ENCODE results near the gene FAM13A.
"Not testable (repeated sequence)": the region's sequence is repeated elsewhere in the genome, so short reads cannot be mapped to it uniquely, and the experiment has no call there.

FAM13A gene

GRCh38 chr4:88908521-88908920 is 148.5 kb downstream of the FAM13A start:
- FAIRE-seq (no peak), DNase-seq (ENCODE audit: insufficient read length, low spot score) (no peak)
- TF ChIP-seq POLR2A (IDR thresholded peaks at IDR 0.05; ENCODE audit: low read depth, low read length) (no peak), PAX5 (IDR thresholded peaks at IDR 0.05; ENCODE audit: insufficient read depth, low read length, severe bottlenecking) (no peak), POU2F2 (IDR thresholded peaks at IDR 0.05; ENCODE audit: low read depth, low read length) (no peak), SPI1 (IDR thresholded peaks at IDR 0.05; ENCODE audit: low read depth, low read length) (no peak), TAF1 (IDR thresholded peaks at IDR 0.05; ENCODE audit: low read depth, low read length) (no peak), POLR2AphosphoS5 (IDR thresholded peaks at IDR 0.05; ENCODE audit: low read depth, low read length) (no peak)

- DNase-seq (ENCODE audit: insufficient read length, low spot score): no peak
- FAIRE-seq: no peak
- TF ChIP-seq POLR2A (IDR thresholded peaks at IDR 0.05; ENCODE audit: low read depth, low read length): no peak
- no peak for TF ChIP-seq POU2F2 (IDR thresholded peaks at IDR 0.05; ENCODE audit: low read depth, low read length)
- TF ChIP-seq TAF1 (IDR thresholded peaks at IDR 0.05; ENCODE audit: low read depth, low read length): no peak
- no peak for TF ChIP-seq PAX5 (IDR thresholded peaks at IDR 0.05; ENCODE audit: insufficient read depth, low read length, severe bottlenecking)
- TF ChIP-seq POLR2AphosphoS5 (IDR thresholded peaks at IDR 0.05; ENCODE audit: low read depth, low read length): no peak
- no peak for TF ChIP-seq SPI1 (IDR thresholded peaks at IDR 0.05; ENCODE audit: low read depth, low read length)
These were observed 149.0 kb downstream of the FAM13A start for GRCh38 chr4:88908003-88908402.

GRCh38 chr4:88907478-88907877 is 149.5 kb downstream of the FAM13A start:
- TF ChIP-seq POLR2AphosphoS5 (IDR thresholded peaks at IDR 0.05; ENCODE audit: low read depth, low read length) (no peak), TAF1 (IDR thresholded peaks at IDR 0.05; ENCODE audit: low read depth, low read length) (no peak), POLR2A (IDR thresholded peaks at IDR 0.05; ENCODE audit: low read depth, low read length) (no peak), PAX5 (IDR thresholded peaks at IDR 0.05; ENCODE audit: insufficient read depth, low read length, severe bottlenecking) (no peak), SPI1 (IDR thresholded peaks at IDR 0.05; ENCODE audit: low read depth, low read length) (no peak), POU2F2 (IDR thresholded peaks at IDR 0.05; ENCODE audit: low read depth, low read length) (no peak)
- DNase-seq (ENCODE audit: insufficient read length, low spot score): no peak
- FAIRE-seq: no peak

- not testable (repeated sequence) for FAIRE-seq; DNase-seq (ENCODE audit: insufficient read length, low spot score)
These were observed 152.7 kb downstream of the FAM13A start for GRCh38 chr4:88904240-88904639.

GRCh38 chr4:88900432-88900831 is 156.6 kb downstream of the FAM13A start:
- no peak for TF ChIP-seq POLR2A (IDR thresholded peaks at IDR 0.05; ENCODE audit: low read depth, low read length)
- TF ChIP-seq POLR2AphosphoS5 (IDR thresholded peaks at IDR 0.05; ENCODE audit: low read depth, low read length): no peak
- TF ChIP-seq SPI1 (IDR thresholded peaks at IDR 0.05; ENCODE audit: low read depth, low read length): no peak
- no peak for TF ChIP-seq PAX5 (IDR thresholded peaks at IDR 0.05; ENCODE audit: insufficient read depth, low read length, severe bottlenecking)
- TF ChIP-seq TAF1 (IDR thresholded peaks at IDR 0.05; ENCODE audit: low read depth, low read length): no peak
- TF ChIP-seq POU2F2 (IDR thresholded peaks at IDR 0.05; ENCODE audit: low read depth, low read length): no peak
- no peak for DNase-seq (ENCODE audit: insufficient read length, low spot score)
- no peak for FAIRE-seq

- TF ChIP-seq POU2F2 (IDR thresholded peaks at IDR 0.05; ENCODE audit: low read depth, low read length): no peak
- no peak for TF ChIP-seq SPI1 (IDR thresholded peaks at IDR 0.05; ENCODE audit: low read depth, low read length)
- TF ChIP-seq TAF1 (IDR thresholded peaks at IDR 0.05; ENCODE audit: low read depth, low read length): no peak
- TF ChIP-seq POLR2AphosphoS5 (IDR thresholded peaks at IDR 0.05; ENCODE audit: low read depth, low read length): no peak
- no peak for TF ChIP-seq PAX5 (IDR thresholded peaks at IDR 0.05; ENCODE audit: insufficient read depth, low read length, severe bottlenecking)
- no peak for TF ChIP-seq POLR2A (IDR thresholded peaks at IDR 0.05; ENCODE audit: low read depth, low read length)
- no peak for FAIRE-seq
- no peak for DNase-seq (ENCODE audit: insufficient read length, low spot score)
These were observed 159.2 kb downstream of the FAM13A start for GRCh38 chr4:88897752-88898151.

- DNase-seq (ENCODE audit: insufficient read length, low spot score) (no peak), FAIRE-seq (no peak)
- no peak for TF ChIP-seq TAF1 (IDR thresholded peaks at IDR 0.05; ENCODE audit: low read depth, low read length)
- no peak for TF ChIP-seq SPI1 (IDR thresholded peaks at IDR 0.05; ENCODE audit: low read depth, low read length)
- TF ChIP-seq POU2F2 (IDR thresholded peaks at IDR 0.05; ENCODE audit: low read depth, low read length): no peak
- no peak for TF ChIP-seq PAX5 (IDR thresholded peaks at IDR 0.05; ENCODE audit: insufficient read depth, low read length, severe bottlenecking)
- no peak for TF ChIP-seq POLR2A (IDR thresholded peaks at IDR 0.05; ENCODE audit: low read depth, low read length)
- TF ChIP-seq POLR2AphosphoS5 (IDR thresholded peaks at IDR 0.05; ENCODE audit: low read depth, low read length): no peak
These were observed 159.8 kb downstream of the FAM13A start for GRCh38 chr4:88897180-88897579.

- DNase-seq (ENCODE audit: insufficient read length, low spot score) (no peak), FAIRE-seq (no peak)
- no peak for TF ChIP-seq POLR2A (IDR thresholded peaks at IDR 0.05; ENCODE audit: low read depth, low read length)
- no peak for TF ChIP-seq PAX5 (IDR thresholded peaks at IDR 0.05; ENCODE audit: insufficient read depth, low read length, severe bottlenecking)
- no peak for TF ChIP-seq POU2F2 (IDR thresholded peaks at IDR 0.05; ENCODE audit: low read depth, low read length)
- no peak for TF ChIP-seq POLR2AphosphoS5 (IDR thresholded peaks at IDR 0.05; ENCODE audit: low read depth, low read length)
These were observed 163.0 kb downstream of the FAM13A start for GRCh38 chr4:88893961-88894360.

- TF ChIP-seq SPI1 (IDR thresholded peaks at IDR 0.05; ENCODE audit: low read depth, low read length) (no peak), TAF1 (IDR thresholded peaks at IDR 0.05; ENCODE audit: low read depth, low read length) (no peak), PAX5 (IDR thresholded peaks at IDR 0.05; ENCODE audit: insufficient read depth, low read length, severe bottlenecking) (no peak), POU2F2 (IDR thresholded peaks at IDR 0.05; ENCODE audit: low read depth, low read length) (no peak), POLR2AphosphoS5 (IDR thresholded peaks at IDR 0.05; ENCODE audit: low read depth, low read length) (no peak), POLR2A (IDR thresholded peaks at IDR 0.05; ENCODE audit: low read depth, low read length) (no peak)
- DNase-seq (ENCODE audit: insufficient read length, low spot score) (no peak), FAIRE-seq (no peak)
These were observed 164.3 kb downstream of the FAM13A start for GRCh38 chr4:88892646-88893045.

- no peak for DNase-seq (ENCODE audit: insufficient read length, low spot score)
- TF ChIP-seq SPI1 (IDR thresholded peaks at IDR 0.05; ENCODE audit: low read depth, low read length) (no peak), PAX5 (IDR thresholded peaks at IDR 0.05; ENCODE audit: insufficient read depth, low read length, severe bottlenecking) (no peak), POU2F2 (IDR thresholded peaks at IDR 0.05; ENCODE audit: low read depth, low read length) (no peak), POLR2A (IDR thresholded peaks at IDR 0.05; ENCODE audit: low read depth, low read length) (no peak), TAF1 (IDR thresholded peaks at IDR 0.05; ENCODE audit: low read depth, low read length) (no peak), POLR2AphosphoS5 (IDR thresholded peaks at IDR 0.05; ENCODE audit: low read depth, low read length) (no peak)
- no peak for FAIRE-seq
These were observed 165.3 kb downstream of the FAM13A start for GRCh38 chr4:88891636-88892035.

- DNase-seq (ENCODE audit: insufficient read length, low spot score); FAIRE-seq: not testable (repeated sequence)
These were observed 169.6 kb downstream of the FAM13A start for GRCh38 chr4:88887409-88887808.

Data from GM12891 (cell line).